Fibroblast of lung (primary cell): ENCODE measurements around the gene ATG9A.
"Not testable (repeated sequence)": the region's sequence is repeated elsewhere in the genome, so short reads cannot be mapped to it uniquely, and the experiment has no call there.

Source experiments
- EZH2 ChIP-seq: IDR thresholded peaks from 2 replicates; pipeline ENCODE4 v1.5.1; 2012; ENCODE audit warnings: low read length, control low read depth, mild to moderate bottlenecking; ENCODE audit errors: missing control alignments
- TF ChIP-seq, protein P1 (sequence below), 2 donors: IDR thresholded peaks in 1 of 2; conservative IDR thresholded peaks in 1 of 2; 1 replicate in 1 of 2; 2 replicates in 1 of 2; pipeline ENCODE4 v1.5.1; 2011 to 2012; ENCODE audit warnings: low read length in 2 of 2, control low read depth in 1 of 2, inconsistent platforms in 1 of 2, low read depth in 1 of 2, mild to moderate bottlenecking in 1 of 2

DNA sequence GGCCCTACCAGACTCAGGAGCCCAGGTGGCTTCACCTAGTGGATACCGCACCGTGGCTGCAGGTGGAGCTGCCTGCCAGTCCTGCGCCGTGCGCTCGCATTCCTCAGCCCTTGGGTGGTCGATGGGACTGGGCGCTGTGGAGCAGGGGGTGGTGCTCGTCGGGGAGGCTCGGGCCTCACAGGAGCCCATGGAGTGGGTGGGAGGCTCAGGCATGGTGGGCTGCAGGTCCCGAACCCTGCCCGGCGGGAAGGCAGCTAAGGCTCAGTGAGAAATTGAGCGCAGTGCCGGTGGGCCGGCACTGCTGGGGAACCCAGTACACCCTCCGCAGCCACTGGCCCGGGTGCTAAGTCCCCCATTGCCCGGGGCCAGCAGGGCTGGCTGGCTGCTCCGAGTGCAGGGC, 28.1 kb downstream of the ATG9A start:
- TF ChIP-seq, protein P1, sequence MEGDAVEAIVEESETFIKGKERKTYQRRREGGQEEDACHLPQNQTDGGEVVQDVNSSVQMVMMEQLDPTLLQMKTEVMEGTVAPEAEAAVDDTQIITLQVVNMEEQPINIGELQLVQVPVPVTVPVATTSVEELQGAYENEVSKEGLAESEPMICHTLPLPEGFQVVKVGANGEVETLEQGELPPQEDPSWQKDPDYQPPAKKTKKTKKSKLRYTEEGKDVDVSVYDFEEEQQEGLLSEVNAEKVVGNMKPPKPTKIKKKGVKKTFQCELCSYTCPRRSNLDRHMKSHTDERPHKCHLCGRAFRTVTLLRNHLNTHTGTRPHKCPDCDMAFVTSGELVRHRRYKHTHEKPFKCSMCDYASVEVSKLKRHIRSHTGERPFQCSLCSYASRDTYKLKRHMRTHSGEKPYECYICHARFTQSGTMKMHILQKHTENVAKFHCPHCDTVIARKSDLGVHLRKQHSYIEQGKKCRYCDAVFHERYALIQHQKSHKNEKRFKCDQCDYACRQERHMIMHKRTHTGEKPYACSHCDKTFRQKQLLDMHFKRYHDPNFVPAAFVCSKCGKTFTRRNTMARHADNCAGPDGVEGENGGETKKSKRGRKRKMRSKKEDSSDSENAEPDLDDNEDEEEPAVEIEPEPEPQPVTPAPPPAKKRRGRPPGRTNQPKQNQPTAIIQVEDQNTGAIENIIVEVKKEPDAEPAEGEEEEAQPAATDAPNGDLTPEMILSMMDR (conservative IDR thresholded peaks at IDR 0.05 in 1 of 2, IDR thresholded peaks at IDR 0.05 in 1 of 2; ENCODE audit: low read depth in 1 of 2, low read length in 2 of 2): not testable (repeated sequence)
- TF ChIP-seq EZH2: not testable (repeated sequence)
